Left ventricle myocardium inferior (tissue), 1 donor: ENCODE measurements around the gene SOX30. TPM values are rescaled to one million over a fixed set of nuclear protein-coding genes. Genes with fewer than 3 reads are reported as not detected.

Experiments
- DNase-seq: peaks from one replicate; pipeline ENCODE4 v3.0.0-alpha.2; 2020
- H3K27ac ChIP-seq: fragments of 200-600 bp; replicated peaks from 2 replicates; pipeline ENCODE4 v1.8.0; 2021
- H3K27me3 ChIP-seq: fragments of 200-600 bp; 2 replicates; pipeline ENCODE4 v1.8.0; 2021; ENCODE audit warnings: low read depth
- H3K36me3 ChIP-seq: fragments of 200-600 bp; 2 replicates; pipeline ENCODE4 v1.8.0; 2021
- H3K4me1 ChIP-seq: fragments of 200-600 bp; 2 replicates; pipeline ENCODE4 v1.8.0; 2021
- H3K4me3 ChIP-seq: fragments of 200-600 bp; 2 replicates; pipeline ENCODE4 v1.8.0; 2021; ENCODE audit warnings: mild to moderate bottlenecking, moderate library complexity
- H3K9me3 ChIP-seq: fragments of 200-600 bp; replicated peaks from 2 replicates; pipeline ENCODE4 v1.8.0; 2021
- CTCF ChIP-seq: fragments of 200-600 bp; IDR thresholded peaks from 2 replicates; pipeline ENCODE4 v1.8.0; 2021; ENCODE audit warnings: antibody characterized with exemption, mild to moderate bottlenecking, borderline replicate concordance
- intact Hi-C: fragments of 100-400 bp; cut with micrococcal nuclease; formaldehyde crosslinking; loops from one replicate; pipeline ENCODE4 v1.11.0; 2022
- total RNA-seq: library from RNA; stranded (reverse); fragmentation: NEBNext Ultra II Directional; extraction: Animal tissue kit (Norgen Biotek cat#: 25700); gene quantifications from one replicate; pipeline ENCODE4 v1.2.1, GENCODE V29; 2021
- donor health status: DM: no; HTN: yes; CAD: no; lungs with severe emphysema.

SOX30 gene
- total RNA-seq, 1 donor from 2014 or later = 0.08 TPM

DNA sequence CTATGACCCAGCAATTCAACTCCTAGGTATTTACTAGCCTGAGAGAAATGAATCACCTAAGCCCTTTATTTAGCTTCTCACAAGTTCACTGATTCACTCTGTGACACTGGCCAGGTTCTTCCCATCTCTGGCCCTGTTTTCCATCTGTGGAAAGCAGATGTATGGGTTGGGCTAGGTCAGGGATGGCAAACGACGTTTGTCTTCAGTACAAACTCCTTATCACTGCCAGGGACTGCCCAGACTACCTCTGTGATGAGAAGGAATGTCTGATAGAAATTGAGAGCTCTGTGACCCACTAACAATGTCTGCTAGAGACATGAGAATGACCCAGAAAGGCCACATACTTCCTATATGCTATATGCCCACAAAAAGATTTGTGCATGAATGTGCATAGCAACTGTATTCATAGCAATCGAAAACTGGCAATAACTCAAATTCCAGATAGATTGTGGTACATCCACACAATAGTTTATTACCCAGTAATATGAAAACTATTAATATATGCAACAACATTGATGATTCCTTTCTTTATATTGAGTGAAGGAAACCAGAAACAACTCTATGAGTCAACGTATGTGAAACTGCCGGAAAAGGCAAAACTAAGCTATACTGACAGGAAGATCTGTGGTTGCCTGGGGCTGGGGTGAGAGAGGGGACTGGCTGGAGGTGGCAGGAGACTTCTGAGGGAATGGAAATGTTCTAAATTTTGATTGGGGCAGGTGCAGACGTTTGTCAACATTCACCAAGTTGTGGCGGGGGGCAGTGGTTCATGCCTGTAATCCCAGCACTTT is 44.7 kb downstream of the SOX30 start:
- Histone ChIP-seq H3K36me3 (no peaks in the 10 kb centered on the region), H3K27me3 (no peaks in the 10 kb centered on the region), H3K9me3 (no peaks in the 10 kb centered on the region), H3K4me1 (no peaks in the 10 kb centered on the region), H3K4me3 (no peak overlapping the region), H3K27ac (no peak overlapping the region)
- no peak for TF ChIP-seq CTCF
- intact Hi-C loops = no loop called here
- no peak for DNase-seq

- Histone ChIP-seq H3K27me3 (no peaks in the 10 kb centered on the region), H3K36me3 (no peaks in the 10 kb centered on the region), H3K27ac (no peak overlapping the region), H3K4me3 (no peak overlapping the region), H3K4me1 (no peaks in the 10 kb centered on the region), H3K9me3 (no peaks in the 10 kb centered on the region)
- intact Hi-C loops = no loop called here
- no peak for DNase-seq
- TF ChIP-seq CTCF = no peak
Observed at GRCh38 chr5:157606046-157606445, 46.2 kb downstream of the SOX30 start.

DNA sequence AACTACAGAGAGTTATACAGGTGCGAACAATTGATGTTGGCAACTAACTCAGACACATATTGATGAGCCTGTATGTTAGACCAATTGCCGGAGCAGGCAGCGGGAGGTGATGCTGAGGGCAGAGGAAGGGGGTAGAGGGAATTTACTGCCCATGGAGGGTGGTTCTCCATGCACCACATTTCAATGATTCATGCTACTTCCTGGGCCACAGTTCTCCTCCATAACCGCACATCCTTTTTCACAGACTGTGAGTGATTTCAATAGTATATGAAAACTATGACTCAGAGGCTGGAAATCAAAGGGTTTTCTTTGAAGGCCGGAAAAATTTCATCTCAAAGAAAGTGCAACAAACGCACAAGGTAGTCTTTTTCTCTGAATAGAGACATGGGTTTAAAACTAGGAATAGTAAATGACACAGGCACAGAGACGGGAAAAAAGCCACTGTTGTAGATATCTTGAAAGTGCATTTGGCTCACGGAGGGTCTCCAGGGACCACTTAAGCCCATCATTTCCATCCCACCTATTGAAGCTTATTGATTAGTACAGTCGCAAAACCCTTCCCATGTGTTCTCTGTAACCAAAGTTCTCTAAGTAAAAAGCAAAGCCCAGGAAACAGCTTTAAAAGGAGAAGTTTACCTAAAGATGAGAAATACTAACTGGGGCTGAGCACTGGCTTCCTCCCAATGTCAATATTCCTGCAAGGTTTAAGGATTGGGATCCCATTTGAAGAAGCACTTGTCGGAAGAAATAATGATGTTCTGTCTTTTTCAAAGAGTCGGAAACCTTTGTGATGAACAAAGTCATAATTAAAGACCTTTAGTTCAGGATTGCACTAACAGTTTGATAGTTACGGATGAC is 48.7 kb downstream of the SOX30 start:
- H3K27ac ChIP-seq = no peak overlapping the region
- H3K4me3 ChIP-seq = no peak overlapping the region
- no peaks in the 10 kb centered on the region for H3K9me3 ChIP-seq
- no peaks in the 10 kb centered on the region for H3K27me3 ChIP-seq
- DNase-seq = no peak
- intact Hi-C loops = no loop called here
- TF ChIP-seq CTCF = no peak
- H3K4me1 ChIP-seq = no peaks in the 10 kb centered on the region
- no peaks in the 10 kb centered on the region for H3K36me3 ChIP-seq

DNA sequence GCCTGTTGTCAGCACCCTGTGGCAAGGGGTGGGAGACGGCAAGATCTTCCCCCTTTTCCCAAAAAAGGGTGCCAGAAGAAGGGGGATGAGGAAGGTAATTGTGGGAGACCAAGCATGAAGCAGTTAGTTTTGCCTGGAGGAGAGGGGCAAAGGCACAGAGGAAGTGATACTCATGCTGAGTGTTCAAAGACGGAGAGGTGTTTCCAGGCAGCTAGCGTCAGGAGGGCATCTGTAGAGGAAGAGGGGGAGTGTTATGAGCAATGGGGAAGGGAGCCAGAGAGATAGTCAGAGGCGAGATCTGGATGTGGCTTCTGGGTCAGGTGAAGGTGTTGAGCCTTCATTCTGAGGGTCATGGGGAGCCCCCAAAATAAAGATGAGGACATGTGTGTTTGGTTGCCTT is 49.7 kb downstream of the SOX30 start:
- DNase-seq = no peak
- H3K4me1 ChIP-seq = no peaks in the 10 kb centered on the region
- H3K27me3 ChIP-seq = no peaks in the 10 kb centered on the region
- no peaks in the 10 kb centered on the region for H3K9me3 ChIP-seq
- no peak for TF ChIP-seq CTCF
- no peaks in the 10 kb centered on the region for H3K36me3 ChIP-seq
- intact Hi-C loops = no loop called here
- H3K27ac ChIP-seq = no peak overlapping the region
- no peak overlapping the region for H3K4me3 ChIP-seq

DNA sequence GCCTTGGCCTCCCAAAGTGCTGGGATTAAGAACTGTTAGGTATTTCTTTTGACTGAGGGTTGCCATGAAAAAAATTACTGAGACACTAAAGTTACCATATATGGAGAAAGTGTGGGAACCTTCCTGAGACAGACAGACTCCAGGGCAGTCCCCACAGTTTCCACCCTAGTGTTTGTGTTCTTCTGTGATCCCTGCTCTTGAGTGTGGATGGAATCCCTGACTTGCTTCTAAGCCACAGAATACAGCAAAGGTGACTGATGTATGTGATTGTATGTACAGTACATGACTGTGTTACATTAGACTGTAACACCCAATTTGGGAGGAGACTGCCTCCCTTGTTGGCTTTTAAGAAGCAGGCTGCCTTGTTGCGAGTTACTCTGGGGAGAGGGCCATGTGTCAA is 52.0 kb downstream of the SOX30 start:
- no peaks in the 10 kb centered on the region for H3K36me3 ChIP-seq
- no peak for TF ChIP-seq CTCF
- H3K4me1 ChIP-seq = no peaks in the 10 kb centered on the region
- no peaks in the 10 kb centered on the region for H3K9me3 ChIP-seq
- intact Hi-C loops = no loop called here
- DNase-seq = no peak
- no peak overlapping the region for H3K4me3 ChIP-seq
- no peak overlapping the region for H3K27ac ChIP-seq
- no peaks in the 10 kb centered on the region for H3K27me3 ChIP-seq
